ENCODE data around the gene HOXB3.

HOXB3 gene

GRCh38 chr17:48565022-48565554, 25.0 kb downstream of the HOXB3 start:
- H3K27ac ChIP-seq (ENCODE audit: low read depth, low read length, severe bottlenecking), result peak overlapping the region; percentile 41
- WGBS, 2 experiments (ENCODE audit: insufficient coverage in 2 of 2), result no CpG with 5 or more reads among the region's 2 CpGs
- no peak overlapping the region for H3K4me3 ChIP-seq (ENCODE audit: extremely low read depth, insufficient read depth, low read length, poor library complexity, severe bottlenecking)
- no peaks in the 10 kb centered on the region for H3K36me3 ChIP-seq (ENCODE audit: control insufficient read depth, insufficient read depth, low read length)
- H3K9me3 ChIP-seq (ENCODE audit: control insufficient read depth, low read length), result no peaks in the 10 kb centered on the region
- peaks cover 23% of the 10 kb centered on the region for H3K4me1 ChIP-seq (ENCODE audit: control insufficient read depth, insufficient read depth, low read length, poor library complexity, severe bottlenecking)

GRCh38 chr17:48564188-48565021, 25.6 kb downstream of the HOXB3 start:
- Histone ChIP-seq H3K27ac (ENCODE audit: low read depth, low read length, severe bottlenecking) (peak overlapping the region; percentile 57), H3K36me3 (ENCODE audit: control insufficient read depth, insufficient read depth, low read length) (no peaks in the 10 kb centered on the region), H3K9me3 (ENCODE audit: control insufficient read depth, low read length) (no peaks in the 10 kb centered on the region), H3K4me3 (ENCODE audit: extremely low read depth, insufficient read depth, low read length, poor library complexity, severe bottlenecking) (peak overlapping the region; percentile 37), H3K4me1 (ENCODE audit: control insufficient read depth, insufficient read depth, low read length, poor library complexity, severe bottlenecking) (peaks cover 16% of the 10 kb centered on the region)
- 1 to 4% methylated on average over 25 to 61 of the region's 73 CpGs for WGBS, 2 experiments (ENCODE audit: insufficient coverage in 2 of 2)

GRCh38 chr17:48563867-48564187, 26.2 kb downstream of the HOXB3 start:
- H3K4me3 ChIP-seq (ENCODE audit: extremely low read depth, insufficient read depth, low read length, poor library complexity, severe bottlenecking), result peak overlapping the region; percentile 32
- WGBS, 2 experiments (ENCODE audit: insufficient coverage in 2 of 2), result 9% methylated on average over 4 to 6 of the region's 10 CpGs

GRCh38 chr17:48563385-48563838, 26.6 kb downstream of the HOXB3 start:
- peaks cover 16% of the 10 kb centered on the region for H3K4me1 ChIP-seq (ENCODE audit: control insufficient read depth, insufficient read depth, low read length, poor library complexity, severe bottlenecking)
- no peaks in the 10 kb centered on the region for H3K9me3 ChIP-seq (ENCODE audit: control insufficient read depth, low read length)
- H3K4me3 ChIP-seq (ENCODE audit: extremely low read depth, insufficient read depth, low read length, poor library complexity, severe bottlenecking), result peak overlapping the region; percentile 32
- H3K27ac ChIP-seq (ENCODE audit: low read depth, low read length, severe bottlenecking), result peak overlapping the region; percentile 57
- no peaks in the 10 kb centered on the region for H3K36me3 ChIP-seq (ENCODE audit: control insufficient read depth, insufficient read depth, low read length)
- WGBS, 2 experiments (ENCODE audit: insufficient coverage in 2 of 2), result 25 to 31% methylated on average over 5 of the region's 6 CpGs

More at GRCh38 chr17:48563867-48564187, 26.2 kb downstream of the HOXB3 start:
- Histone ChIP-seq H3K9me3 (ENCODE audit: control insufficient read depth, low read length) (no peaks in the 10 kb centered on the region), H3K27ac (ENCODE audit: low read depth, low read length, severe bottlenecking) (peak overlapping the region; percentile 57), H3K36me3 (ENCODE audit: control insufficient read depth, insufficient read depth, low read length) (no peaks in the 10 kb centered on the region), H3K4me1 (ENCODE audit: control insufficient read depth, insufficient read depth, low read length, poor library complexity, severe bottlenecking) (peaks cover 16% of the 10 kb centered on the region)

- H3K27ac ChIP-seq (ENCODE audit: low read depth, low read length, severe bottlenecking), result no peak overlapping the region
- H3K4me1 ChIP-seq (ENCODE audit: control insufficient read depth, insufficient read depth, low read length, poor library complexity, severe bottlenecking), result peaks cover 16% of the 10 kb centered on the region
- no peaks in the 10 kb centered on the region for H3K9me3 ChIP-seq (ENCODE audit: control insufficient read depth, low read length)
- H3K4me3 ChIP-seq (ENCODE audit: extremely low read depth, insufficient read depth, low read length, poor library complexity, severe bottlenecking), result no peak overlapping the region
- 25 to 50% methylated on average over 2 to 3 of the region's 5 CpGs for WGBS, 2 experiments (ENCODE audit: insufficient coverage in 2 of 2)
- H3K36me3 ChIP-seq (ENCODE audit: control insufficient read depth, insufficient read depth, low read length), result no peaks in the 10 kb centered on the region
Observed at GRCh38 chr17:48562934-48563333, 27.1 kb downstream of the HOXB3 start.

- Histone ChIP-seq H3K4me1 (ENCODE audit: control insufficient read depth, insufficient read depth, low read length, poor library complexity, severe bottlenecking) (peaks cover 21% of the 10 kb centered on the region), H3K9me3 (ENCODE audit: control insufficient read depth, low read length) (no peaks in the 10 kb centered on the region), H3K4me3 (ENCODE audit: extremely low read depth, insufficient read depth, low read length, poor library complexity, severe bottlenecking) (no peak overlapping the region), H3K36me3 (ENCODE audit: control insufficient read depth, insufficient read depth, low read length) (no peaks in the 10 kb centered on the region), H3K27ac (ENCODE audit: low read depth, low read length, severe bottlenecking) (no peak overlapping the region)
- 42 to 55% methylated on average over 9 to 10 of the region's 15 CpGs for WGBS, 2 experiments (ENCODE audit: insufficient coverage in 2 of 2)
Observed at GRCh38 chr17:48561884-48562810, 27.9 kb downstream of the HOXB3 start.

GRCh38 chr17:48559840-48560817, 29.9 kb downstream of the HOXB3 start:
- peaks cover 32% of the 10 kb centered on the region for H3K4me1 ChIP-seq (ENCODE audit: control insufficient read depth, insufficient read depth, low read length, poor library complexity, severe bottlenecking)
- H3K9me3 ChIP-seq (ENCODE audit: control insufficient read depth, low read length), result no peaks in the 10 kb centered on the region
- no peak overlapping the region for H3K4me3 ChIP-seq (ENCODE audit: extremely low read depth, insufficient read depth, low read length, poor library complexity, severe bottlenecking)
- peak overlapping the region; percentile 37 for H3K27ac ChIP-seq (ENCODE audit: low read depth, low read length, severe bottlenecking)
- no peaks in the 10 kb centered on the region for H3K36me3 ChIP-seq (ENCODE audit: control insufficient read depth, insufficient read depth, low read length)
- 21 to 22% methylated on average over 9 to 10 of the region's 14 CpGs for WGBS, 2 experiments (ENCODE audit: insufficient coverage in 2 of 2)

- H3K9me3 ChIP-seq (ENCODE audit: control insufficient read depth, low read length), result no peaks in the 10 kb centered on the region
- no peaks in the 10 kb centered on the region for H3K36me3 ChIP-seq (ENCODE audit: control insufficient read depth, insufficient read depth, low read length)
- H3K4me1 ChIP-seq (ENCODE audit: control insufficient read depth, insufficient read depth, low read length, poor library complexity, severe bottlenecking), result peaks cover 24% of the 10 kb centered on the region
- peak overlapping the region; percentile 37 for H3K27ac ChIP-seq (ENCODE audit: low read depth, low read length, severe bottlenecking)
- H3K4me3 ChIP-seq (ENCODE audit: extremely low read depth, insufficient read depth, low read length, poor library complexity, severe bottlenecking), result no peak overlapping the region
- WGBS, 2 experiments (ENCODE audit: insufficient coverage in 2 of 2), result 13 to 16% methylated on average over 3 to 10 of the region's 16 CpGs
Observed at GRCh38 chr17:48559122-48559839, 30.8 kb downstream of the HOXB3 start.

- H3K27ac ChIP-seq (ENCODE audit: low read depth, low read length, severe bottlenecking), result no peak overlapping the region
- 11 to 25% methylated on average over 1 to 2 of the region's 2 CpGs for WGBS, 2 experiments (ENCODE audit: insufficient coverage in 2 of 2)
- peaks cover 24% of the 10 kb centered on the region for H3K4me1 ChIP-seq (ENCODE audit: control insufficient read depth, insufficient read depth, low read length, poor library complexity, severe bottlenecking)
- no peaks in the 10 kb centered on the region for H3K36me3 ChIP-seq (ENCODE audit: control insufficient read depth, insufficient read depth, low read length)
- no peak overlapping the region for H3K4me3 ChIP-seq (ENCODE audit: extremely low read depth, insufficient read depth, low read length, poor library complexity, severe bottlenecking)
- no peaks in the 10 kb centered on the region for H3K9me3 ChIP-seq (ENCODE audit: control insufficient read depth, low read length)
Observed at GRCh38 chr17:48558831-48559121, 31.3 kb downstream of the HOXB3 start.

All from mesodermal cell (in vitro differentiated cells).